Measurements from ENCODE around the gene ZNF775.

DNA sequence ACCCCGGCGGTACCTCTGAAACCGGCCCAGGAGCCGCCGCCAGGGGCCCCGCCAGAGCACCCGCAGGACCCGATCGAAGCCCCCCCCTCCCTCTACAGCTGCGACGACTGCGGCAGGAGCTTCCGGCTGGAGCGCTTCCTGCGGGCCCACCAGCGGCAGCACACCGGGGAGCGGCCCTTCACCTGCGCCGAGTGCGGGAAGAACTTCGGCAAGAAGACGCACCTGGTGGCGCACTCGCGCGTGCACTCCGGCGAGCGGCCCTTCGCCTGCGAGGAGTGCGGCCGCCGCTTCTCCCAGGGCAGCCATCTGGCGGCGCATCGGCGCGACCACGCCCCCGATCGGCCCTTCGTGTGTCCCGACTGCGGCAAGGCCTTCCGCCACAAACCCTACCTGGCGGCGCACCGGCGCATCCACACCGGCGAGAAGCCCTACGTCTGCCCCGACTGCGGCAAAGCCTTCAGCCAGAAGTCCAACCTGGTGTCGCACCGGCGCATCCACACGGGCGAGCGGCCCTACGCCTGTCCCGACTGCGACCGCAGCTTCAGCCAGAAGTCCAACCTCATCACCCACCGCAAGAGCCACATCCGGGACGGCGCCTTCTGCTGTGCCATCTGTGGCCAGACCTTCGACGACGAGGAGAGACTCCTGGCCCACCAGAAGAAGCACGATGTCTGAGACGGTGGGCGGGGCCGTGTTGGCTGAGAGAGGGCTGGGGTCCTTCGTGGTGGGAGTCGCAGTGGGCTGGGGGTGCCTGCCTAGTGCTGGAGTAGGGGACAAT lies 6.7 kb upstream of the ZNF775 start:
- TF ChIP-seq EZH2phosphoT487 (IDR thresholded peaks at IDR 0.05; ENCODE audit: borderline replicate concordance, low read length) = no peak
- TF ChIP-seq, protein P1, sequence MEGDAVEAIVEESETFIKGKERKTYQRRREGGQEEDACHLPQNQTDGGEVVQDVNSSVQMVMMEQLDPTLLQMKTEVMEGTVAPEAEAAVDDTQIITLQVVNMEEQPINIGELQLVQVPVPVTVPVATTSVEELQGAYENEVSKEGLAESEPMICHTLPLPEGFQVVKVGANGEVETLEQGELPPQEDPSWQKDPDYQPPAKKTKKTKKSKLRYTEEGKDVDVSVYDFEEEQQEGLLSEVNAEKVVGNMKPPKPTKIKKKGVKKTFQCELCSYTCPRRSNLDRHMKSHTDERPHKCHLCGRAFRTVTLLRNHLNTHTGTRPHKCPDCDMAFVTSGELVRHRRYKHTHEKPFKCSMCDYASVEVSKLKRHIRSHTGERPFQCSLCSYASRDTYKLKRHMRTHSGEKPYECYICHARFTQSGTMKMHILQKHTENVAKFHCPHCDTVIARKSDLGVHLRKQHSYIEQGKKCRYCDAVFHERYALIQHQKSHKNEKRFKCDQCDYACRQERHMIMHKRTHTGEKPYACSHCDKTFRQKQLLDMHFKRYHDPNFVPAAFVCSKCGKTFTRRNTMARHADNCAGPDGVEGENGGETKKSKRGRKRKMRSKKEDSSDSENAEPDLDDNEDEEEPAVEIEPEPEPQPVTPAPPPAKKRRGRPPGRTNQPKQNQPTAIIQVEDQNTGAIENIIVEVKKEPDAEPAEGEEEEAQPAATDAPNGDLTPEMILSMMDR (conservative IDR thresholded peaks at IDR 0.05; ENCODE audit: low read depth, low read length) = no peak
